Neuronal stem cell (in vitro differentiated cells): ENCODE data around the gene KNG1.

Source experiments
- DNase-seq: peaks from one replicate; pipeline ENCODE4 v3.0.0-alpha.2; 2013; ENCODE audit warnings: low spot score
- H2AFZ ChIP-seq: one replicate; pipeline ENCODE4 v1.6.1; 2013; ENCODE audit warnings: mild to moderate bottlenecking, low read length, inconsistent platforms
- H2AK5ac ChIP-seq: 2 replicates; pipeline ENCODE4 v1.6.1; 2013; ENCODE audit warnings: low read depth, mild to moderate bottlenecking, inconsistent platforms, low read length, moderate library complexity, mixed read lengths
- H2BK120ac ChIP-seq: 2 replicates; pipeline ENCODE4 v1.6.1; 2013; ENCODE audit warnings: low read depth, mild to moderate bottlenecking, inconsistent platforms, low read length, moderate library complexity, mixed read lengths
- H2BK12ac ChIP-seq: one replicate; pipeline ENCODE4 v1.6.1; 2013; ENCODE audit warnings: low read length, inconsistent platforms
- H2BK15ac ChIP-seq: 2 replicates; pipeline ENCODE4 v1.6.1; 2013; ENCODE audit warnings: mild to moderate bottlenecking, low read length, inconsistent platforms, mixed read lengths
- H2BK5ac ChIP-seq: one replicate; pipeline ENCODE4 v1.6.1; 2013; ENCODE audit warnings: inconsistent platforms, mild to moderate bottlenecking, low read length, moderate library complexity
- H3K14ac ChIP-seq: one replicate; pipeline ENCODE4 v1.6.1; 2013; ENCODE audit warnings: low read length, inconsistent platforms
- H3K18ac ChIP-seq: 2 replicates; pipeline ENCODE4 v1.6.1; 2013; ENCODE audit warnings: low read length, inconsistent platforms
- H3K23ac ChIP-seq: 2 replicates; pipeline ENCODE4 v1.6.1; 2013; ENCODE audit warnings: low read depth, mild to moderate bottlenecking, mixed read lengths, low read length, inconsistent platforms; ENCODE audit not compliant: poor library complexity
- H3K27ac ChIP-seq: replicated peaks from 3 replicates; pipeline ENCODE4 v1.5.1; 2013; ENCODE audit warnings: low read length, inconsistent platforms
- H3K27me3 ChIP-seq, 3 experiments: 2 replicates each; pipeline ENCODE4 v1.6.1; 2013; ENCODE audit warnings: low read length in 3 of 3, mild to moderate bottlenecking in 2 of 3, inconsistent platforms in 1 of 3, low read depth in 1 of 3, mixed read lengths in 1 of 3, moderate library complexity in 1 of 3; ENCODE audit not compliant: control insufficient read depth in 3 of 3, insufficient read depth in 3 of 3
- H3K36me3 ChIP-seq, 2 donors: replicated peaks in 1 of 2; 2 replicates each; pipeline ENCODE4 v1.6.1; 2013; ENCODE audit warnings: low read length in 2 of 2; ENCODE audit not compliant: control insufficient read depth in 2 of 2, insufficient read depth in 2 of 2
- H3K4ac ChIP-seq: 2 replicates; pipeline ENCODE4 v1.6.1; 2013; ENCODE audit warnings: inconsistent platforms, mild to moderate bottlenecking, low read length, moderate library complexity
- H3K4me1 ChIP-seq, 2 donors: 1 replicate in 1 of 2; 2 replicates in 1 of 2; pipeline ENCODE4 v1.6.1; 2013; ENCODE audit warnings: low read length in 2 of 2, low read depth in 1 of 2; ENCODE audit not compliant: control insufficient read depth in 2 of 2, insufficient read depth in 1 of 2
- H3K4me2 ChIP-seq: one replicate; pipeline ENCODE4 v1.6.1; 2013; ENCODE audit warnings: mild to moderate bottlenecking, low read length, inconsistent platforms; ENCODE audit not compliant: insufficient read depth, poor library complexity, severe bottlenecking
- H3K4me3 ChIP-seq, 2 donors: 2 replicates each; pipeline ENCODE4 v1.5.1; 2013; ENCODE audit warnings: low read length in 2 of 2, mild to moderate bottlenecking in 2 of 2, inconsistent platforms in 1 of 2, moderate library complexity in 1 of 2
- H3K79me1 ChIP-seq: one replicate; pipeline ENCODE4 v1.6.1; 2013; ENCODE audit warnings: low read depth, mild to moderate bottlenecking, inconsistent platforms, low read length, moderate library complexity
- H3K9ac ChIP-seq: one replicate; pipeline ENCODE4 v1.6.1; 2013; ENCODE audit warnings: mild to moderate bottlenecking, low read depth, low read length, inconsistent platforms; ENCODE audit not compliant: poor library complexity
- H3K9me3 ChIP-seq, 2 donors: replicated peaks in 1 of 2; 2 replicates each; pipeline versions ENCODE3 to v1.6.1; 2013; ENCODE audit warnings: low read length in 2 of 2, mild to moderate bottlenecking in 2 of 2, inconsistent platforms in 1 of 2, low read depth in 1 of 2, mixed read lengths in 1 of 2, moderate library complexity in 1 of 2; ENCODE audit not compliant: control insufficient read depth in 2 of 2, insufficient read depth in 1 of 2
- H4K8ac ChIP-seq: one replicate; pipeline ENCODE4 v1.6.1; 2013; ENCODE audit warnings: low read depth, mild to moderate bottlenecking, inconsistent platforms, low read length, moderate library complexity
- H4K91ac ChIP-seq: one replicate; pipeline ENCODE4 v1.6.1; 2013; ENCODE audit warnings: low read length, low read depth, mild to moderate bottlenecking, inconsistent platforms; ENCODE audit not compliant: poor library complexity
- WGBS, 2 donors: extraction: QIAGEN DNeasy Blood & Tissue Kit; methylation state at CpG; one replicate each; pipeline ENCODE4 v1.1.7; 2013; ENCODE audit warnings: missing lambda C conversion rate in 2 of 2, mixed read lengths in 1 of 2; ENCODE audit not compliant: insufficient read length in 2 of 2, insufficient replicate concordance in 1 of 2; ENCODE audit errors: extremely low coverage in 2 of 2; 5-methylcytosine and 5-hydroxymethylcytosine counted together

Gene KNG1

DNA sequence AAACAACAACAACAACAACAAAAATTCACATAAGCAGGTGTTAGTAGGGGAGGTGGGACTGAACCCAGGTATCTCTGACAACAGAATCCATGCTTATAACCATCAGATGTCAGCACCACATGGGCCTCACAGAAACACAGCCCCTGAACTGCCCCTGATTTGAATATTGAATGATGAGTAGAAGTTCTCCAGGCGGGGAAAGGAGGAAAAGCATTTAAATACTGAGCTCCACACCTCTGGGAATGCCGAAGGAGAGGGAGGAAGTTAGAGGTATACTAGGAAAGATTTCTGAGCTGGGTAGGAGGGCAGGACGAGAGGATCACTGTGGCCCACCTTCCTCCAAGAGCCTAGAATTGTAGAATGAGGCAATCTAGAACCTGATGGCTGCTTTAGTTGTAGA lies 34.3 kb downstream of the KNG1 start:
- Histone ChIP-seq H2AFZ (no peak overlapping the region), H3K4me1 (no peaks in the 10 kb centered on the region), H4K8ac (no peak overlapping the region), H3K18ac (no peak overlapping the region), H2BK12ac (no peak overlapping the region), H3K9ac (no peak overlapping the region), H3K36me3 (no peaks in the 10 kb centered on the region), H2BK5ac (no peak overlapping the region), H3K4me2 (no peak overlapping the region), H2AK5ac (no peak overlapping the region), H2BK120ac (no peak overlapping the region), H3K4me3 (no peak overlapping the region), H3K14ac (no peak overlapping the region), H4K91ac (no peak overlapping the region), H3K23ac (no peak overlapping the region), H3K79me1 (no peaks in the 10 kb centered on the region), H3K27me3 (peaks cover 0 to 4% (median 0%) of the 10 kb centered on the region in 3 experiments), H2BK15ac (no peak overlapping the region), H3K4ac (no peak overlapping the region), H3K9me3 (no peaks in the 10 kb centered on the region), H3K27ac (no peak overlapping the region)
- WGBS, 2 donors = no CpG with 5 or more reads among the region's 3 CpGs
- DNase-seq = no peak

DNA sequence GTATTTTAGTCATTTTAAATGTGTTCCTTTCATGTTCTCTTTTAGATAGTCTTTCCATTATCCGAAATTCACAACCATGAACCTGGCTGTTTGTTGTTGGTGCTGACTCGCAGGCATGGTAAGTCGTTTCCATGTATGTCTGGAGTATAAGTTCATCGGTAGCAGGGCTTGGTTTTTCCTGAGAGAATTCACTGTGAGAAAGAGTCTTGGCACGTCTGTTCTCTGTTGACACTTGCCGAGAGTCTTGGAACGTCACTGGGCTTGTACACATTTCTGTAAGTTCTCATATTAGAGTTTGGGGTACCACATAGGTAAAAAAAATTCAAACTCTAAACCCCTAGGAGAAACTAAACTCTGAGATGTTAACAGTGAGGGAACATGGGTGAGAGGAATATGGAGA lies 36.8 kb downstream of the KNG1 start:
- Histone ChIP-seq H2BK12ac (no peak overlapping the region), H3K4me1 (peaks cover 0 to 5% of the 10 kb centered on the region in 2 donors), H3K27me3 (peaks cover 0 to 11% (median 0%) of the 10 kb centered on the region in 3 experiments), H3K4ac (no peak overlapping the region), H3K14ac (peak overlapping the region; percentile 47), H2BK15ac (no peak overlapping the region), H4K91ac (no peak overlapping the region), H3K18ac (no peak overlapping the region), H3K36me3 (no peaks in the 10 kb centered on the region), H2BK5ac (no peak overlapping the region), H3K4me2 (no peak overlapping the region), H3K4me3 (no peak overlapping the region), H4K8ac (no peak overlapping the region), H2AK5ac (no peak overlapping the region), H3K9ac (no peak overlapping the region), H2BK120ac (no peak overlapping the region), H3K27ac (no peak overlapping the region), H2AFZ (no peak overlapping the region), H3K79me1 (no peaks in the 10 kb centered on the region), H3K23ac (no peak overlapping the region), H3K9me3 (no peaks in the 10 kb centered on the region)
- WGBS, 2 donors = no CpG with 5 or more reads among the region's 7 CpGs
- DNase-seq = no peak

DNA sequence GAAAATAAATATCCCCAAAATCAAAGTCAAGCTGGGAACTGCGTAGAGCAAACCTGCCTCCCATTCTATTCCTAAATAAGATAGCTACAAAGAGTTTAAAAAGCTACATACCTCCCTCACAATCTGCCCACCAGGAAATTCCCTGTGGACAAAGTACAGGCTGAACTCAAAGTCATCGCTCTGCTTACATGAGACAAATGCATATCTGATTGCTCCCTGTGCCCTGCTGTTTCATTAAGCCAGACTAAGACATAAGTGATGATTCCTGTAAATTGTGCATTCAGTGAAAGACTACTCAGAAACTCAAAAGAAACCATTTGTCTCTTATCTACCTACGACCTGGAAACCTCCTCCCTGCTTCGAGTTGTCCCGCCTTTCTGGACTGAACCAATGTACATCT lies 37.7 kb downstream of the KNG1 start:
- H3K79me1 ChIP-seq = no peaks in the 10 kb centered on the region
- H2AFZ ChIP-seq = no peak overlapping the region
- WGBS, 2 donors = no CpG with 5 or more reads among the region's 5 CpGs
- H3K18ac ChIP-seq = no peak overlapping the region
- no peak overlapping the region for H2BK120ac ChIP-seq
- no peak overlapping the region for H2AK5ac ChIP-seq
- H2BK15ac ChIP-seq = no peak overlapping the region
- H3K4ac ChIP-seq = no peak overlapping the region
- H2BK12ac ChIP-seq = no peak overlapping the region
- H3K23ac ChIP-seq = no peak overlapping the region
- H3K4me1 ChIP-seq = peaks cover 0 to 6% of the 10 kb centered on the region in 2 donors
- H3K27ac ChIP-seq = no peak overlapping the region
- no peak for DNase-seq
- peaks cover 0 to 11% (median 0%) of the 10 kb centered on the region in 3 experiments for H3K27me3 ChIP-seq
- no peak overlapping the region for H4K91ac ChIP-seq
- H3K9ac ChIP-seq = no peak overlapping the region
- no peak overlapping the region for H2BK5ac ChIP-seq
- no peak overlapping the region for H4K8ac ChIP-seq
- no peak overlapping the region for H3K4me3 ChIP-seq
- no peak overlapping the region for H3K4me2 ChIP-seq
- H3K36me3 ChIP-seq = no peaks in the 10 kb centered on the region
- no peaks in the 10 kb centered on the region for H3K9me3 ChIP-seq
- H3K14ac ChIP-seq = no peak overlapping the region

DNA sequence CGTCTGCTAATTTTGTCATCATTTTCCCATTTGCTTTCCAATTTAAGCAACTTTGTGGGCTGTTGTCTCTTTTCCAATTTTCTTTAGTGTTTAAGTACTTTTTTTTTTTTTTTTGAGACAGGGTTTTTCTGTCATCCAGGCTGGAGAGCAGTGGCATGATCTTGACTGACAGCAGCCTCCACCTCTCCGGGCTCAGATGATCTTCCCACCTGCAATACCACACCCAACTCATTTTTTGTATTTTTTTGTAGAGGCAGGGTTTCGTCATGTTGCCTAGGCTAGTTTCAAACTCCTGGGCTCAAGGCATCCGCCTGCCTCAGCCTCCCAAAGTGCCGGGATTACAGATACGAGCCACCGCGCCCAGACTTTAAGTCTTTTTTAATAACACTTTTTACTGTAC lies 40.1 kb downstream of the KNG1 start:
- no peak overlapping the region for H3K14ac ChIP-seq
- no peak overlapping the region for H3K4ac ChIP-seq
- no peak overlapping the region for H2BK120ac ChIP-seq
- H4K8ac ChIP-seq = no peak overlapping the region
- H3K27ac ChIP-seq = no peak overlapping the region
- H2AFZ ChIP-seq = no peak overlapping the region
- no peak overlapping the region for H2AK5ac ChIP-seq
- H4K91ac ChIP-seq = no peak overlapping the region
- H3K9ac ChIP-seq = no peak overlapping the region
- peaks cover 0 to 6% of the 10 kb centered on the region in 2 donors for H3K4me1 ChIP-seq
- no peak for DNase-seq
- no peak overlapping the region for H3K18ac ChIP-seq
- H2BK12ac ChIP-seq = no peak overlapping the region
- no peak overlapping the region for H3K4me3 ChIP-seq
- no peaks in the 10 kb centered on the region for H3K9me3 ChIP-seq
- H3K23ac ChIP-seq = no peak overlapping the region
- no peak overlapping the region for H2BK5ac ChIP-seq
- no CpG with 5 or more reads among the region's 8 CpGs for WGBS, 2 donors
- H2BK15ac ChIP-seq = no peak overlapping the region
- H3K4me2 ChIP-seq = no peak overlapping the region
- no peaks in the 10 kb centered on the region for H3K36me3 ChIP-seq
- H3K79me1 ChIP-seq = no peaks in the 10 kb centered on the region
- peaks cover 0 to 11% (median 0%) of the 10 kb centered on the region in 3 experiments for H3K27me3 ChIP-seq
